Measurements from ENCODE around the gene PRRT1. TPM values are rescaled to one million over a fixed set of nuclear protein-coding genes. Genes with fewer than 3 reads are reported as not detected.

PRRT1 gene
- total RNA-seq, 2 donors from 2014 or later = 0.17 to 0.33 TPM

DNA sequence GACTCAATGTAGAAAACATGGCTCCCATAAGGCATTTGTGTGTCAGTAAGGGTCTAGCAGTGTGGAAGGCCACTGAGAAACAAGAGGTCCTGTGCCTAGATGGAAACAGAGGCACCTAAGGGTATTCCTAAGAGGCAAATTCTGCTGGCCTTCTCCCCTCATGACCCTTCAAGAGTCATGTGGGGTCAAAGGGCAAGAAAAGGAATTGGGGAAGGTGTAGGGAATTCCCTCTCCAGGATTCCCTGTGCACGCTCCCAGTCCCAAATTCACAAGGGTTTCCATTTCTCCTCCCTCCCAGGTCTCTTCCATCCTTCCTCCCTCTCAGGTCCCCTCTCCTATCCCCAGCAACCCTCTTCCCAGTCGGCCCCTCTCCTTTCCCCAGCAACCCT lies 23.6 kb upstream of the PRRT1 start:
- Mint-ChIP-seq H3K36me3 (no peaks in the 10 kb centered on the region), H3K27me3 (no peaks in the 10 kb centered on the region), H3K4me3 (peak overlapping the region; percentile 93), H3K4me1 (ENCODE audit: low read depth in 2 of 2) (peaks cover 54 to 55% of the 10 kb centered on the region in 2 donors), H3K27ac (peak overlapping the region; percentile 92 to 95), H3K9me3 (no peaks in the 10 kb centered on the region)
- ATAC-seq (no peak), DNase-seq (ENCODE audit: low spot score) (no peak)

DNA sequence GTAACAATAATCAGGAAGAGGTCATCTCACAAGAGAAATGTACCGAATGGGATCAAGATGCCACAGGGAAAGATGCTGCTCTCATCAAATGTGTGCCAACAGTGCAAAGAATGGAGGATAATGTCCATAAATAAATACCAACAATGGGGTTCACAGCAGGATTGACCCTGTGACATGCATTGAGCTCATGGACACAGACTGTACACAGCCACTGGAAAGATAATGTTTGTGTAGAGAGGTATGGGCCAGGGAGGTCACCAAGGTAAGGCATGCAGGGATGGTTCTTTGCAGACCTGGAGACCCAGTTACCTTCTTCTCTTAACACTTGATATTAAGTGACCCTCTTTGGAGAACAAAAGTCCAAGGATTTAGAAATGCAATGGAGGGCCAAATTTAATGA lies 22.7 kb upstream of the PRRT1 start:
- peak overlapping the region; percentile 56 for H3K4me3 Mint-ChIP-seq
- H3K27me3 Mint-ChIP-seq = no peaks in the 10 kb centered on the region
- no peaks in the 10 kb centered on the region for H3K36me3 Mint-ChIP-seq
- no peaks in the 10 kb centered on the region for H3K9me3 Mint-ChIP-seq
- H3K4me1 Mint-ChIP-seq (ENCODE audit: low read depth in 2 of 2) = peaks cover 55% of the 10 kb centered on the region in 2 donors
- H3K27ac Mint-ChIP-seq = peak overlapping the region in 1 of 2 donors; percentile 52
- no peak for ATAC-seq
- DNase-seq (ENCODE audit: low spot score) = peak; percentile 2

DNA sequence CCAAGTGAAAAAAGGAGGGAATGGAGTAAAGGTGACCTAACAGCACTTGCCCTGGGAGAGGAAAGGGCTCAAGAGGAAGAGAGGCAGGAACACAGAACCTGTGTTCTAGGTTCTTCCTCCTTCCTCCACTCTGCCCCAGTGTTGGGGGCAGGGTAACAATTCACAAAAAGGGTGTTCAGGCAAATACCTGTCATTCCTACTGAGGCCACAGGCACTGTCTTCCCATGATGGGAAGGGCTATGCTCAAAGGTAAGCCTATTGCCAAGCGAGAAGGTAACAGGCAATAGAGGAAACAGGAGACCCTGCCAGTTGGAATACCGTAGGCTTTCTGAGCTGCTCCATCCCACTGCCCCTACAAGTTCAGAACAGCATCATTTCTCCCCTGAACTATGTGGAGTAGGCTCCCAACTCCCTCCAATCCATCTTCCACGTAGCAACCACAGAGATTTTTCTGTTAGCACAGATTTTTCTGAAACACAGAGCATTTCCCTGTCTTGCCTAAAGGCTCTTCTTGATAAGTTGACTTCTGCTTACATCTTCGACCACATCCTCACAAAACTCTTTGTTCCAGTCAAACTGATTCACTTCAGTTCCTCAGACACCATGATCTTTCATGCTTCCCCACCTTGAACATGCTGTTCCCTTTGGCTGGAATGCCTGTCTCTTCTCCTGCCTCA lies 21.4 kb upstream of the PRRT1 start:
- no peak overlapping the region for H3K4me3 Mint-ChIP-seq
- no peaks in the 10 kb centered on the region for H3K36me3 Mint-ChIP-seq
- H3K27me3 Mint-ChIP-seq = no peaks in the 10 kb centered on the region
- no peaks in the 10 kb centered on the region for H3K9me3 Mint-ChIP-seq
- DNase-seq (ENCODE audit: low spot score) = peak; percentile 5
- ATAC-seq = no peak
- H3K27ac Mint-ChIP-seq = no peak overlapping the region
- H3K4me1 Mint-ChIP-seq (ENCODE audit: low read depth in 2 of 2) = peaks cover 43 to 44% of the 10 kb centered on the region in 2 donors

DNA sequence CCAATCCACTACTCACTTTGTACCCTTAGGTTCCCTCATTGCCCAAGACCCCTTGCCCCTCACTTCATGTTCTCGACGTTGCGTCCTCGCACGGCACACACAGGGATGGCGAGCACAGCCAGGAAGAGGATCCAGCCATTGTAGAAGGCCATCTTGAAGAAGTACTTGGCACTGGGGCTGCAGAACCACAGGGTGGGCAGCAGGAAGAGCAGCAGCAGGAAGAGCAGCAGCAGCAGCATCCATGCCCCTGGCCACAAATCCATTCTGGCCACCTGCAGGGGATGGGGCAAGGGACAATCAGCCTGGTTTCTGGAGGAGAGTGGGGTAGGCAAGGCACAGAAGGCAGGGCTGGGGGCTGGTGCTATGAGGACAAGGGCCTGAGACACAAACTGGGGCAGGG lies 19.5 kb upstream of the PRRT1 start:
- Mint-ChIP-seq H3K36me3 (no peaks in the 10 kb centered on the region), H3K4me1 (ENCODE audit: low read depth in 2 of 2) (peaks cover 24 to 29% of the 10 kb centered on the region in 2 donors), H3K4me3 (no peak overlapping the region), H3K9me3 (no peaks in the 10 kb centered on the region), H3K27ac (no peak overlapping the region), H3K27me3 (no peaks in the 10 kb centered on the region)
- no peak for DNase-seq (ENCODE audit: low spot score)
- ATAC-seq = no peak

DNA sequence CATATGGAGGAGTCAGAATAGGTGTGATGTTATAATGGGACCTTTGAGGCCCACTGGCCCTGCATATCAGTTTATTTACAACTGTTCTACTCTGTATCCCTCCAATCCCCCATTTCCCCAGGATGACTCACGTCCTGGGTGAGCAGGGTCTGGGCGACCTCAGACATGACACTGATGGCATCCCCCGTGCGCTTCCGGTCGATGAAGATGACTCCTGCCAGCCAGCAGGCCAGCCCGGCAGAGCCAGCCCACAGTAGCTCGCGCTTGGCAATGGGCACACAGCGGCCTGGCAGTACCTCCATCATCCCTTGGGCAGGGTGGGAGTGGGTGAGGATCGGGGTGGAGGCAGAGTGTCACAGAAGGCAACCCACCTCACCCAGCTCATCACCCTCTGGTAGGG lies 18.6 kb upstream of the PRRT1 start:
- peaks cover 21 to 24% of the 10 kb centered on the region in 2 donors for H3K4me1 Mint-ChIP-seq (ENCODE audit: low read depth in 2 of 2)
- no peak for ATAC-seq
- H3K27me3 Mint-ChIP-seq = no peaks in the 10 kb centered on the region

DNA sequence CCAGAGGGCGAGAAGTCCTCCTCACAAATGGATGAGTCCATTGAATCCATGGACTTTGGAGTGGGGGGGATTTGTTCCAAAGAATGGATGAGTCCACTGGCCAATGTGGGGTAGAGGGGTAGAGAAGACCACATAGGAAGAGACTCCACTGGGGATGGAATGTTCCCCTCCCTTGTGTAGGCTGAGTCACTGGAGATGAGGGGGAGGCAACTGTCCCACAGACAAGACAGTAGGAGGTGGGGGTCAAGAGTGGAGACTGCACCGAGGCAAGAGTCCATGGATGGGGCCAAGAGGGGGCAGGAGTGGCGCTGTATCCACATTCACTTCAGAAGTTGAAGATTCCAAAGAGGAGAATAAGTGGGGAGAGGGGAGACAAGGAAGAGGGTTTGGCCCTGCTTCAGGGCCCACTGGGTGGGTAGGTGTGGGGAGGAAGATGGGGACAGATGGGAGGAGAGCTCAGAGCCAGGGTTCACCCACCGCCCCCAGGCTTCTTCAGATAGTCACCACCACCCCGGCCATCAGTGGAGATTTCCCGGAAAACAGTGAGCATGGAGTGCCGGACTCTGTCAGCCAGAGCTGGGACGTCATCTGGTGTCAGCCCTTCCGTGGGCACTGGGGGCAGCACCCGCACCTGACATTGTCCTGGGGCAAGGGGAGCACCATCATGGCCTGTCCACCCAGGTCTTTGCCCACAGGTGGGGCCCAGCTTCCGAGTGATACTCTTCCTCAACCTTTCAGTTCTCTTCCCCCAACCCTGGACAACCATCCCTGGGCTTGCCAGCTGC lies 17.3 kb upstream of the PRRT1 start:
- no peaks in the 10 kb centered on the region for H3K27me3 Mint-ChIP-seq
- no peak overlapping the region for H3K4me3 Mint-ChIP-seq
- ATAC-seq = no peak
- DNase-seq (ENCODE audit: low spot score) = no peak
- H3K4me1 Mint-ChIP-seq (ENCODE audit: low read depth in 2 of 2) = peaks cover 11 to 22% of the 10 kb centered on the region in 2 donors
- H3K27ac Mint-ChIP-seq = peak overlapping the region in 1 of 2 donors; percentile 48
- no peaks in the 10 kb centered on the region for H3K9me3 Mint-ChIP-seq
- H3K36me3 Mint-ChIP-seq = no peaks in the 10 kb centered on the region

More for the DNA sequence above, 18.6 kb upstream of the PRRT1 start:
- no peaks in the 10 kb centered on the region for H3K9me3 Mint-ChIP-seq
- no peaks in the 10 kb centered on the region for H3K36me3 Mint-ChIP-seq
- H3K27ac Mint-ChIP-seq = no peak overlapping the region
- DNase-seq (ENCODE audit: low spot score) = no peak
- no peak overlapping the region for H3K4me3 Mint-ChIP-seq

DNA sequence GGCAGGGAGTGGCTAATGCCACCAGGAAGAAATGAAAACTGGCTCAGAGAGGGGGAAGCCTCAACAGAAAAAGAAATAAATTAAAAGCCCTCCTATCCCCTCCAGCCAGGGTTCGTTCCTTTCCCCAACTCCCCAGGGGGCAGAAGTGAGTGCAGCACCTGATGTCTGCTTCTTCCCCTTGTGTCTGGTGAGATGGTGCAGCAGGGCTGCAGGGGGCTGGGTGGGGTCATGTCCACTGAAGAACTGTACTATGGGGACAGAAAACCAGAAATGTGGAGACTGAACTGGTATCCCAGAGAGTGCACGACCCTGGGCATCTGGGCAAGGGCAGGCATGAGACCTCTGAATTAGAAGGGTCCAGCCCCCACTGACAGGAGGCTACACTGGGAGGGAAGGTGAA lies 16.6 kb upstream of the PRRT1 start:
- ATAC-seq (no peak), DNase-seq (ENCODE audit: low spot score) (no peak)
- Mint-ChIP-seq H3K27me3 (no peaks in the 10 kb centered on the region), H3K36me3 (no peaks in the 10 kb centered on the region), H3K4me3 (no peak overlapping the region), H3K27ac (peak overlapping the region in 1 of 2 donors; percentile 48), H3K9me3 (no peaks in the 10 kb centered on the region), H3K4me1 (ENCODE audit: low read depth in 2 of 2) (peaks cover 5 to 16% of the 10 kb centered on the region in 2 donors)

DNA sequence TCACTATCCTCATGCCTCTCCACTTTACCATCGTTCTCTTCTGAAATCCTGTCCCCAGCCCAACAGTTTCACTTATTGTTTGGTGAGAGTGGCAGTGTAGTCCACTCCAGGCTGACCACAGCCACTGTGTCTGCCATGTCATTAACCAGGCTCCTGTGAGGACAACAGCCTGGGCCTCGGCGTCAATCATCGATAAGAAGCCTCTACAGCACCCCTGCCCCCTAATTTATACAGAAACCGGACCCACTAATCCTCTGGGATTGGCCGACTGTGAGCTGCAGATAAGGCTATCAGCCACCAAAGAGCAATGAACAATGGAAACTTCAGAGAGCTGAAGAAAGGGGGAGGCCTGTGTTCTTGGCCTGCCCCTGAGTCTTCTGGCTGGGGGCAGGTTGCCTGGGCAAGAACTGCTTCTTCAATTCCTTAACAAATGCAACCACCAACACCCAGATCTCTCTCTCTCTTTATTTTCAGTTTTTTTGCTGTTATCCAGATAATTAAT lies 16.1 kb upstream of the PRRT1 start:
- Mint-ChIP-seq H3K4me1 (ENCODE audit: low read depth in 2 of 2) (peaks cover 5 to 15% of the 10 kb centered on the region in 2 donors), H3K9me3 (no peaks in the 10 kb centered on the region), H3K4me3 (no peak overlapping the region), H3K36me3 (no peaks in the 10 kb centered on the region), H3K27me3 (no peaks in the 10 kb centered on the region), H3K27ac (no peak overlapping the region)
- ATAC-seq (no peak), DNase-seq (ENCODE audit: low spot score) (no peak)

DNA sequence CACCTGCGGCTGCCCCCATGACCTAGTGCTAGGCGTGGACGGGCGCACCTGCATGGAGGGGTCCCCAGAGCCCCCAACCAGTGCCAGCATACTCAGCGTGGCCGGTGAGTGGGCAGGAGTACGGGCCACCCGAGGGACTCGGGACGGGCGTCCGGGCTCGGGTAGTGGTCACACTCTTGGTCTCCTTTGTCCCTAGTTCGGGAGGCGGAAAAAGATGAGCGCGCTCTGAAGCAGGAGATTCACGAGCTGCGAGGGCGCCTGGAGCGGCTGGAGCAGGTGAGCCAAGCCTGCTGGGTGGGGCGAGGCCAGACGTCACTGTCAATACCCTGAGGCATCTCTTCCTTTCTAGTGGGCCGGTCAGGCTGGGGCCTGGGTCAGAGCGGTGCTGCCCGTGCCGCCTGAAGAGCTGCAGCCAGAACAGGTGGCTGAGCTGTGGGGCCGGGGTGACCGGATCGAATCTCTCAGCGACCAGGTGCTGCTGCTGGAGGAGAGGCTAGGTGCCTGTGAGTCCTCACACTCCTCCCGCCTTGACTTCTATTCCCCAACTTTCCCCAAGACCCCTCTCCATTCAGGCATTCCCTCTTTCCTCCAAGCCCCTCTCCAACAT lies 15.5 kb upstream of the PRRT1 start:
- ATAC-seq = no peak
- Mint-ChIP-seq H3K9me3 (no peaks in the 10 kb centered on the region), H3K36me3 (no peaks in the 10 kb centered on the region), H3K4me3 (no peak overlapping the region), H3K27ac (no peak overlapping the region), H3K27me3 (no peaks in the 10 kb centered on the region), H3K4me1 (ENCODE audit: low read depth in 2 of 2) (peaks cover 5 to 12% of the 10 kb centered on the region in 2 donors)
- DNase-seq (ENCODE audit: low spot score) = no peak

DNA sequence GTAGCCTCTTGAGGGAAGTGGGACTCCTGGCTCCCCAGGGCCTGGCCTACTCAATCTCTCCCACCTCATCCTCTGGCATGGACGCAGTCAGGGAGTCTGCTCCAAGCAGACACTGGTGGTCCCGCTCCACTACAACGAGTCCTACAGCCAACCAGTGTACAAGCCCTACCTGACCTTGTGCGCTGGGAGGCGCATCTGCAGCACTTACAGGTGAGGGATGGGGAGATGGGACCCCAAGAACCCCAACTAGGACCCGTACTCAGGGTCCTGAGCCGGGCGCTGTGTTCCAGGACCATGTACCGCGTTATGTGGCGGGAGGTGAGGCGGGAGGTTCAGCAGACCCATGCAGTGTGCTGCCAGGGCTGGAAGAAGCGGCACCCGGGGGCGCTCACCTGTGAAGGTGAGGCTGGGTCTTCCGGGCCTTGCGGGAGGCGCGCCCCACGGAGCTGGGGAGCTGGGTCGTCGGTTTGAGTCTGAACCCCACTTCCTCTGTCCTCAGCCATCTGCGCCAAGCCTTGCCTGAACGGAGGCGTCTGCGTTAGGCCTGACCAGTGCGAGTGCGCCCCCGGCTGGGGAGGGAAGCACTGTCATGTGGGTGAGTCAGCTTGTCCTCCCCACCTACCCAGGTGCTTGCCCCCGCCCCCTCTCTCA lies 14.8 kb upstream of the PRRT1 start:
- H3K27ac Mint-ChIP-seq = no peak overlapping the region
- no peak overlapping the region for H3K4me3 Mint-ChIP-seq
- no peak for ATAC-seq
- no peak for DNase-seq (ENCODE audit: low spot score)
- no peaks in the 10 kb centered on the region for H3K36me3 Mint-ChIP-seq
- no peaks in the 10 kb centered on the region for H3K27me3 Mint-ChIP-seq
- peaks cover 5 to 12% of the 10 kb centered on the region in 2 donors for H3K4me1 Mint-ChIP-seq (ENCODE audit: low read depth in 2 of 2)
- no peaks in the 10 kb centered on the region for H3K9me3 Mint-ChIP-seq

DNA sequence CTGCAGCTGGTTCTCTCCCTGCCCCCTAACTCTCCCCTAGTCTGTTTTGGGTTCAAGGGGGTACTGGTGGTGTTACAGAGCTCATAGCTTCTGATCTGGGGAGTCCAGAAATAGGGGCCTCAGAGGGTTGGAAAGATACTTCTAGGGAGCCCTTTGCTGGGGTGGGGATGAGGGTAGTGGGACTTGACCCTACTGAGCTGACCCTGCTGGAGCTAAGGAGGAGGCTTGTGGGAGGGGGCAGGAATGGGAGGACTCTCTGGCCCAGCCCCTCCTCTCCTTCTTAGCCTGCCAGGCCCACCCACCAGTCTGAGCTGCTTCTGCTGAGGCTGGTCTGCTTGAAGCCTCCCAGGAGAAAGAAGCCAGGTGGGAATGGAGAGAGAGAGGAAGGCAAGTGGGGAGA lies 12.6 kb upstream of the PRRT1 start, which contains the start of gene EGFL8:
EGFL8 (plus strand) TSS at position 301 of the 400 bp plus-strand sequence. CDS start 1,571 bp downstream, outside the sequence.
- no peaks in the 10 kb centered on the region for H3K9me3 Mint-ChIP-seq
- H3K4me1 Mint-ChIP-seq (ENCODE audit: low read depth in 2 of 2) = peaks cover 0 to 3% of the 10 kb centered on the region in 2 donors
- no peak for ATAC-seq
- DNase-seq (ENCODE audit: low spot score) = no peak
- H3K27ac Mint-ChIP-seq = no peak within 1 kb of the TSS
- no peak within 1 kb of the TSS for H3K4me3 Mint-ChIP-seq
- no peaks in the 10 kb centered on the region for H3K36me3 Mint-ChIP-seq
- H3K27me3 Mint-ChIP-seq = no peaks in the 10 kb centered on the region

DNA sequence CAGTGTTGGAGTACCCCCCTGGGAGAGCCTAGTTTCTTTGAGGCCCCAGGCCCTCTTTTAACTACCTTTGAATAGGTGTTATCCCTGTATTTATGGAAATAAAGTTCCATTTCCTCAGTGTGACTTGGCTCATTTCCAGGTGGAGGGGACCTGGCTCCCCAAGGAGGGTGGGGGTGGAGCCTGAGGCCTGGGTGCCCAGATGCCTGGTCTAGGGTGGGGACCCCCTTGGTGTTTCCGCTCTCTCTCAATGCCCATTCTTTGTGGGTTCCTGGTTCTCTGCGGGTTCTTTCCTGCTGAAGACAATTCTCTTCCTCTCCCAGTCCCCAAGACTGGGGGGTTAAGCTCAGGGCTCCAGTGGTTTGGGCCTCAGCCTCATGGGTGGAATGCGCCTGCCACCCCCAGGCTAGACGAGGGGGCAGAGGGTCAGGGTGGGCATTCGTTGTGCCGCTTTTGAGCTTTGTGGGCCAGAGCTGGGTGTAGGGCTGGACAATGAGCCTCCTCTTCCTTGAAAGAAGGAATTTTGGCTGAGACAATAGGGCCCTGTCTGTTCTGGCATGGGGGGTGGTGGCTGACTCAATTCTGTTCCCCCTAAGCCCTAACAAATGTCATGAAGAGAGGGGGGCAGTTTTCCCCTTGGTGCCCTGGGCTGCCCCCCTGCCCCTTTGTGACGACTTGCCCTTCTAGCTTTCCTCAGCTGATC lies 12.0 kb upstream of the PRRT1 start:
- no peaks in the 10 kb centered on the region for H3K9me3 Mint-ChIP-seq
- no peak overlapping the region for H3K27ac Mint-ChIP-seq
- H3K4me1 Mint-ChIP-seq (ENCODE audit: low read depth in 2 of 2) = peaks cover 0 to 3% of the 10 kb centered on the region in 2 donors
- H3K27me3 Mint-ChIP-seq = no peaks in the 10 kb centered on the region
- DNase-seq (ENCODE audit: low spot score) = peak; percentile 38
- no peak overlapping the region for H3K4me3 Mint-ChIP-seq
- ATAC-seq = no peak
- H3K36me3 Mint-ChIP-seq = no peaks in the 10 kb centered on the region

DNA sequence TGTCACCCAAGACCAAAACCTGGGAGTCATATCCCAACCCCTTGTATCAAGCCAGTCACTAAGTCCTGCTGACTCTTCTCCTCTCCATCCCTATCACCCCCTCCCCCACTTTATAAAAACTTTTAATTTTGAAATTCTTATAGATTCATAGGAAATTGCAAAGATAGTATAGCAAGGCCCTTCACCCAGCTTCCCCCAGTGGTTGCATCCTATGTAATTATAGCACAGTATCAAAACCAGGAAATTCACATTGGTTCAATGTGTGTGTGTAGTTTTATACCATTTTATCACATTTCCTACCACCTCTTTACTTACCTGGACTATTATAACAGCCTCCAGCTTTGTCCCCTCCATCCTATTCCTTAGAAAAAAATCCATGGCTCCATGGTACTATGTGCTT lies 6.3 kb upstream of the PRRT1 start:
- Mint-ChIP-seq H3K27ac (peak overlapping the region in 1 of 2 donors; percentile 62), H3K4me3 (no peak overlapping the region), H3K36me3 (peaks cover 13% of the 10 kb centered on the region), H3K4me1 (ENCODE audit: low read depth in 2 of 2) (peaks cover 23 to 28% of the 10 kb centered on the region in 2 donors), H3K27me3 (no peaks in the 10 kb centered on the region), H3K9me3 (no peaks in the 10 kb centered on the region)
- ATAC-seq (no peak), DNase-seq (ENCODE audit: low spot score) (no peak)
